Hepatocyte (in vitro differentiated cells): ENCODE measurements around the gene HECTD1.

ENCODE experiments used
- EZH2 ChIP-seq: fragments of 200-600 bp; sonication (generic); IDR thresholded peaks from 2 replicates; pipeline ENCODE4 v1.6.1; 2016; ENCODE audit warnings: antibody characterized with exemption, mild to moderate bottlenecking, borderline replicate concordance
- EZH2phosphoT487 ChIP-seq: fragments of 200-600 bp; sonication (generic); IDR thresholded peaks from one replicate; pipeline ENCODE4 v1.6.1; 2018; ENCODE audit warnings: antibody characterized with exemption, mild to moderate bottlenecking, low read depth, moderate library complexity; ENCODE audit not compliant: unreplicated experiment, severe bottlenecking
- TF ChIP-seq, protein P1 (sequence below): fragments of 200-600 bp; sonication (generic); IDR thresholded peaks from 2 replicates; pipeline ENCODE4 v1.5.1; 2016; ENCODE audit warnings: antibody characterized with exemption, mild to moderate bottlenecking; ENCODE audit not compliant: poor library complexity

DNA sequence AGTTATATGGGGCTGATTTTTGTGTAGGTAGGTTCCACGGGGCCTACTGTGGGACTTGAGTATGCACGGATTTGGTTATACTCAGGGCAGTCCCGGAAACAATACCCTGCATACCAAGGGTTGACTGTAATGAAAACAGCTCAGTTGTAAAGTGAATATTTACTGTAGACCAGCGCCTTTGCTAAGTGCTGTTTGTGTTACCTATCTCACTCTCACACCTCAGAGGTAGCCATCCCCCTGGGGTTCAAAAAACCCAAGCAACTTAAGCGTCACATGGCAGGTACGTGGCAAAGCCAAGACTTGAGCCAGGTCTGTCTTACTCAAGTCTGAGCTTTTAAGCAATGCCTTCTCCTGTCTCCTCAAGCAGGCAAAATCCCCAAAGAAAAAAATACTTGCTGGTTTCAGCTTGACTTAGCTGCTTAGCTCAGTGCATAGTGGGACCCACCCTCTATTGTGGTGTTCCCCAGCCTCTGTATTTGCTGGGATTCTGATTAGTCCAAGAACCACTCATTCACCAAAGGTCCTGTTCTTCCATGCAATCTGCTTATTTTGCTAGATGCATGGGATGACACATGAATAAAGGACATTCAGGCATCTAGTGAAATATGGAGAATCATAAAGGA lies 147.2 kb downstream of the HECTD1 start:
- TF ChIP-seq EZH2 (no peak), EZH2phosphoT487 (no peak)
- TF ChIP-seq, protein P1, sequence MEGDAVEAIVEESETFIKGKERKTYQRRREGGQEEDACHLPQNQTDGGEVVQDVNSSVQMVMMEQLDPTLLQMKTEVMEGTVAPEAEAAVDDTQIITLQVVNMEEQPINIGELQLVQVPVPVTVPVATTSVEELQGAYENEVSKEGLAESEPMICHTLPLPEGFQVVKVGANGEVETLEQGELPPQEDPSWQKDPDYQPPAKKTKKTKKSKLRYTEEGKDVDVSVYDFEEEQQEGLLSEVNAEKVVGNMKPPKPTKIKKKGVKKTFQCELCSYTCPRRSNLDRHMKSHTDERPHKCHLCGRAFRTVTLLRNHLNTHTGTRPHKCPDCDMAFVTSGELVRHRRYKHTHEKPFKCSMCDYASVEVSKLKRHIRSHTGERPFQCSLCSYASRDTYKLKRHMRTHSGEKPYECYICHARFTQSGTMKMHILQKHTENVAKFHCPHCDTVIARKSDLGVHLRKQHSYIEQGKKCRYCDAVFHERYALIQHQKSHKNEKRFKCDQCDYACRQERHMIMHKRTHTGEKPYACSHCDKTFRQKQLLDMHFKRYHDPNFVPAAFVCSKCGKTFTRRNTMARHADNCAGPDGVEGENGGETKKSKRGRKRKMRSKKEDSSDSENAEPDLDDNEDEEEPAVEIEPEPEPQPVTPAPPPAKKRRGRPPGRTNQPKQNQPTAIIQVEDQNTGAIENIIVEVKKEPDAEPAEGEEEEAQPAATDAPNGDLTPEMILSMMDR: no peak
